ENCODE data around the gene TMCC1. TPM values are rescaled to one million over a fixed set of nuclear protein-coding genes. Genes with fewer than 3 reads are reported as not detected.

Gene TMCC1
- total RNA-seq, 2 experiments from 2014 or later: 15.9 to 16.8 TPM

- ATAC-seq (no peak), DNase-seq (no peak)
- ChIA-PET CTCF (no interaction called here), POLR2A (no interaction called here)
- H3K27ac Mint-ChIP-seq: no peak overlapping the region
- H3K27me3 Mint-ChIP-seq (ENCODE audit: low read depth): peaks cover 13% of the 10 kb centered on the region
- no peaks in the 10 kb centered on the region for H3K9me3 Mint-ChIP-seq (ENCODE audit: insufficient read depth)
- H3K4me3 Mint-ChIP-seq: no peak overlapping the region
- H3K4me1 Mint-ChIP-seq (ENCODE audit: low read depth): peaks cover 10% of the 10 kb centered on the region
- H3K36me3 Mint-ChIP-seq (ENCODE audit: low read depth): no peaks in the 10 kb centered on the region
These were observed 261.0 kb downstream of the TMCC1 start for GRCh38 chr3:129632556-129632955.

- DNase-seq (no peak), ATAC-seq (no peak)
- peaks cover 15% of the 10 kb centered on the region for H3K4me1 Mint-ChIP-seq (ENCODE audit: low read depth)
- POLR2A ChIA-PET: no interaction called here
- H3K4me3 Mint-ChIP-seq: no peak overlapping the region
- no peaks in the 10 kb centered on the region for H3K36me3 Mint-ChIP-seq (ENCODE audit: low read depth)
- CTCF ChIA-PET: interaction anchor here (1.6 kb wide), 1 partner anchor 142 kb away, joined by 3 read pairs; no protein-coding TSS in a partner anchor
- no peak overlapping the region for H3K27ac Mint-ChIP-seq
- peaks cover 11% of the 10 kb centered on the region for H3K27me3 Mint-ChIP-seq (ENCODE audit: low read depth)
- no peaks in the 10 kb centered on the region for H3K9me3 Mint-ChIP-seq (ENCODE audit: insufficient read depth)
These were observed 261.5 kb downstream of the TMCC1 start for GRCh38 chr3:129632056-129632455.

GRCh38 chr3:129629011-129629410 lies 264.5 kb downstream of the TMCC1 start:
- POLR2A ChIA-PET: no interaction called here
- no peak for ATAC-seq
- H3K4me1 Mint-ChIP-seq (ENCODE audit: low read depth): peaks cover 28% of the 10 kb centered on the region

GRCh38 chr3:129628169-129628522 lies 265.4 kb downstream of the TMCC1 start:
- peaks cover 26% of the 10 kb centered on the region for H3K4me1 Mint-ChIP-seq (ENCODE audit: low read depth)
- ATAC-seq (no peak), DNase-seq (no peak)
- H3K9me3 Mint-ChIP-seq (ENCODE audit: insufficient read depth): no peaks in the 10 kb centered on the region
- H3K27ac Mint-ChIP-seq: no peak overlapping the region
- ChIA-PET CTCF (interaction anchor here (0.7 to 2.6 kb wide), 21 partner anchors 11 to 376 kb away, joined by 3 to 27 read pairs (median 4); no protein-coding TSS in a partner anchor), POLR2A (interaction anchor here (0.7 to 0.8 kb wide), 2 partner anchors 51 to 264 kb away, joined by 3 to 5 read pairs; no protein-coding TSS in a partner anchor)
- peaks cover 11% of the 10 kb centered on the region for H3K27me3 Mint-ChIP-seq (ENCODE audit: low read depth)
- H3K4me3 Mint-ChIP-seq: peak overlapping the region; percentile 75
- H3K36me3 Mint-ChIP-seq (ENCODE audit: low read depth): no peaks in the 10 kb centered on the region

More at GRCh38 chr3:129629011-129629410, 264.5 kb downstream of the TMCC1 start:
- Mint-ChIP-seq H3K27ac (no peak overlapping the region), H3K36me3 (ENCODE audit: low read depth) (no peaks in the 10 kb centered on the region), H3K4me3 (no peak overlapping the region), H3K27me3 (ENCODE audit: low read depth) (peaks cover 11% of the 10 kb centered on the region), H3K9me3 (ENCODE audit: insufficient read depth) (no peaks in the 10 kb centered on the region)
- no peak for DNase-seq
- CTCF ChIA-PET: interaction anchor here (0.7 to 2.6 kb wide), 4 partner anchors 30 to 469 kb away, joined by 3 to 13 read pairs (median 3); no protein-coding TSS in a partner anchor

- Mint-ChIP-seq H3K4me1 (ENCODE audit: low read depth) (peaks cover 26% of the 10 kb centered on the region), H3K9me3 (ENCODE audit: insufficient read depth) (no peaks in the 10 kb centered on the region), H3K27ac (peak overlapping the region; percentile 76), H3K36me3 (ENCODE audit: low read depth) (no peaks in the 10 kb centered on the region), H3K4me3 (peak overlapping the region; percentile 75), H3K27me3 (ENCODE audit: low read depth) (peaks cover 11% of the 10 kb centered on the region)
- peak; percentile 52 for ATAC-seq
- ChIA-PET POLR2A (interaction anchor here (0.7 to 0.8 kb wide), 2 partner anchors 50 to 265 kb away, joined by 3 to 5 read pairs; no protein-coding TSS in a partner anchor), CTCF (interaction anchor here (0.6 to 2.6 kb wide), 27 partner anchors 10 to 924 kb away, joined by 3 to 27 read pairs (median 4); no protein-coding TSS in a partner anchor)
- peak; percentile 77 for DNase-seq
These were observed 266.0 kb downstream of the TMCC1 start for GRCh38 chr3:129627350-129628168.

- H3K4me3 Mint-ChIP-seq: peak overlapping the region; percentile 75
- peaks cover 11% of the 10 kb centered on the region for H3K27me3 Mint-ChIP-seq (ENCODE audit: low read depth)
- no peaks in the 10 kb centered on the region for H3K9me3 Mint-ChIP-seq (ENCODE audit: insufficient read depth)
- ChIA-PET CTCF (interaction anchor here (0.6 to 2.1 kb wide), 10 partner anchors 9 to 375 kb away, joined by 3 to 27 read pairs (median 4); no protein-coding TSS in a partner anchor), POLR2A (no interaction called here)
- H3K27ac Mint-ChIP-seq: peak overlapping the region; percentile 76
- DNase-seq (peak; percentile 76), ATAC-seq (peak; percentile 90)
- peaks cover 26% of the 10 kb centered on the region for H3K4me1 Mint-ChIP-seq (ENCODE audit: low read depth)
- H3K36me3 Mint-ChIP-seq (ENCODE audit: low read depth): no peaks in the 10 kb centered on the region
These were observed 266.7 kb downstream of the TMCC1 start for GRCh38 chr3:129626744-129627349.

GRCh38 chr3:129625072-129625874 lies 268.2 kb downstream of the TMCC1 start:
- DNase-seq (no peak), ATAC-seq (no peak)
- POLR2A ChIA-PET: no interaction called here
- H3K9me3 Mint-ChIP-seq (ENCODE audit: insufficient read depth): no peaks in the 10 kb centered on the region
- H3K36me3 Mint-ChIP-seq (ENCODE audit: low read depth): no peaks in the 10 kb centered on the region
- H3K27me3 Mint-ChIP-seq (ENCODE audit: low read depth): peaks cover 11% of the 10 kb centered on the region
- H3K27ac Mint-ChIP-seq: no peak overlapping the region
- H3K4me1 Mint-ChIP-seq (ENCODE audit: low read depth): peaks cover 26% of the 10 kb centered on the region
- no peak overlapping the region for H3K4me3 Mint-ChIP-seq
- CTCF ChIA-PET: no interaction called here

- DNase-seq (no peak), ATAC-seq (no peak)
- H3K27me3 Mint-ChIP-seq (ENCODE audit: low read depth): peaks cover 11% of the 10 kb centered on the region
- ChIA-PET POLR2A (no interaction called here), CTCF (no interaction called here)
- no peak overlapping the region for H3K4me3 Mint-ChIP-seq
- no peak overlapping the region for H3K27ac Mint-ChIP-seq
- no peaks in the 10 kb centered on the region for H3K9me3 Mint-ChIP-seq (ENCODE audit: insufficient read depth)
- peaks cover 26% of the 10 kb centered on the region for H3K4me1 Mint-ChIP-seq (ENCODE audit: low read depth)
- H3K36me3 Mint-ChIP-seq (ENCODE audit: low read depth): no peaks in the 10 kb centered on the region
These were observed 269.0 kb downstream of the TMCC1 start for GRCh38 chr3:129624347-129625071.

- H3K27me3 Mint-ChIP-seq (ENCODE audit: low read depth): peaks cover 11% of the 10 kb centered on the region
- CTCF ChIA-PET: no interaction called here
- H3K4me1 Mint-ChIP-seq (ENCODE audit: low read depth): peaks cover 30% of the 10 kb centered on the region
- no peaks in the 10 kb centered on the region for H3K9me3 Mint-ChIP-seq (ENCODE audit: insufficient read depth)
- ATAC-seq (no peak), DNase-seq (no peak)
- H3K27ac Mint-ChIP-seq: no peak overlapping the region
- POLR2A ChIA-PET: no interaction called here
- no peak overlapping the region for H3K4me3 Mint-ChIP-seq
- no peaks in the 10 kb centered on the region for H3K36me3 Mint-ChIP-seq (ENCODE audit: low read depth)
These were observed 269.9 kb downstream of the TMCC1 start for GRCh38 chr3:129623447-129624118.

GRCh38 chr3:129622933-129623332 lies 270.6 kb downstream of the TMCC1 start:
- no peak for DNase-seq
- Mint-ChIP-seq H3K36me3 (ENCODE audit: low read depth) (no peaks in the 10 kb centered on the region), H3K9me3 (ENCODE audit: insufficient read depth) (no peaks in the 10 kb centered on the region)

More at GRCh38 chr3:129622933-129623332, 270.6 kb downstream of the TMCC1 start:
- no peak overlapping the region for H3K27ac Mint-ChIP-seq
- H3K4me1 Mint-ChIP-seq (ENCODE audit: low read depth): peaks cover 29% of the 10 kb centered on the region
- peaks cover 8% of the 10 kb centered on the region for H3K27me3 Mint-ChIP-seq (ENCODE audit: low read depth)
- ChIA-PET CTCF (interaction anchor here (0.7 kb wide), 1 partner anchor 18 kb away, joined by 3 read pairs; no protein-coding TSS in a partner anchor), POLR2A (no interaction called here)
- ATAC-seq: no peak
- H3K4me3 Mint-ChIP-seq: no peak overlapping the region

All from activated CD8-positive, alpha-beta T cell treated with anti-CD3 and anti-CD28 coated beads, Interleukin-2, amount 10 ng/mL, durations not matched to agents 7 days and 5 days (primary cell).